Activated CD4-positive, alpha-beta memory T cell treated with anti-CD3 and anti-CD28 coated beads for 36 hours (primary cell): ENCODE data around the gene LIMS2. TPM values are rescaled to one million over a fixed set of nuclear protein-coding genes. Genes with fewer than 3 reads are reported as not detected.

Experiments
- CTCF ChIA-PET: fragments of 350-600 bp; sonication (Branson Sonifier 250); formaldehyde crosslinking; loops from one replicate; lab custom pipeline; 2021; ENCODE audit warnings: antibody characterized with exemption, inconsistent platforms; lab: Charles Lee
- POLR2A ChIA-PET: fragments of 350-600 bp; sonication (Branson Sonifier 250); formaldehyde crosslinking; loops from one replicate; lab custom pipeline; 2021; ENCODE audit warnings: antibody characterized with exemption; lab: Charles Lee
- DNase-seq: peaks from one replicate; pipeline ENCODE4 v3.0.0-alpha.2; 2020
- H3K27ac Mint-ChIP-seq: one replicate; pipeline ENCODE4 v1.8.0; 2021; ENCODE audit warnings: mixed read lengths
- H3K27me3 Mint-ChIP-seq: one replicate; pipeline ENCODE4 v1.8.0; 2021; ENCODE audit warnings: mixed read lengths
- H3K36me3 Mint-ChIP-seq: one replicate; pipeline ENCODE4 v1.8.0; 2021; ENCODE audit warnings: mixed read lengths
- H3K4me1 Mint-ChIP-seq: one replicate; pipeline ENCODE4 v1.8.0; 2021; ENCODE audit warnings: low read depth, mixed read lengths
- H3K4me3 Mint-ChIP-seq: one replicate; pipeline ENCODE4 v1.8.0; 2021; ENCODE audit warnings: mild to moderate bottlenecking, mixed read lengths
- H3K9me3 Mint-ChIP-seq: one replicate; pipeline ENCODE4 v1.8.0; 2021; ENCODE audit warnings: mixed read lengths
- intact Hi-C: fragments of 100-400 bp; cut with micrococcal nuclease; formaldehyde crosslinking; loops from one replicate; pipeline ENCODE4 v1.15.1; 2023
- total RNA-seq, 2 experiments: library from RNA; stranded (reverse); gene quantifications; one replicate each; pipeline ENCODE4 v1.2.3, GENCODE V29; 2021

LIMS2 gene
- total RNA-seq, 2 experiments from 2014 or later: 12.3 to 13.1 TPM

GRCh38 chr2:127698553-127699355 is 23.4 kb upstream of the LIMS2 start:
- ChIA-PET CTCF (no interaction called here), POLR2A (no interaction called here)
- intact Hi-C loops: no loop called here
- Mint-ChIP-seq H3K27ac (no peak overlapping the region), H3K4me3 (no peak overlapping the region), H3K27me3 (no peaks in the 10 kb centered on the region), H3K4me1 (peaks cover 21% of the 10 kb centered on the region), H3K36me3 (peaks cover 9% of the 10 kb centered on the region), H3K9me3 (no peaks in the 10 kb centered on the region)
- no peak for DNase-seq

GRCh38 chr2:127697482-127698180 is 22.3 kb upstream of the LIMS2 start:
- peaks cover 12% of the 10 kb centered on the region for H3K4me1 Mint-ChIP-seq
- H3K36me3 Mint-ChIP-seq: peaks cover 5% of the 10 kb centered on the region
- intact Hi-C loops: no loop called here
- ChIA-PET POLR2A (no interaction called here), CTCF (no interaction called here)
- H3K4me3 Mint-ChIP-seq: no peak overlapping the region
- H3K27me3 Mint-ChIP-seq: no peaks in the 10 kb centered on the region
- DNase-seq: no peak
- no peaks in the 10 kb centered on the region for H3K9me3 Mint-ChIP-seq
- no peak overlapping the region for H3K27ac Mint-ChIP-seq

GRCh38 chr2:127695491-127696472 is 20.5 kb upstream of the LIMS2 start:
- peaks cover 6% of the 10 kb centered on the region for H3K4me1 Mint-ChIP-seq
- peaks cover 12% of the 10 kb centered on the region for H3K9me3 Mint-ChIP-seq
- intact Hi-C loops: no loop called here
- DNase-seq: peak; percentile 69
- H3K4me3 Mint-ChIP-seq: no peak overlapping the region
- ChIA-PET POLR2A (interaction anchor here (1.0 kb wide), 1 partner anchor 20 kb away, joined by 3 read pairs; no protein-coding TSS in a partner anchor), CTCF (interaction anchor here (0.6 to 1.7 kb wide), 5 partner anchors 9 to 104 kb away, joined by 3 to 8 read pairs (median 3); partner anchors contain the start of gene LIMS2)
- H3K27me3 Mint-ChIP-seq: no peaks in the 10 kb centered on the region
- H3K27ac Mint-ChIP-seq: no peak overlapping the region
- H3K36me3 Mint-ChIP-seq: no peaks in the 10 kb centered on the region

GRCh38 chr2:127694986-127695385 is 19.7 kb upstream of the LIMS2 start:
- CTCF ChIA-PET: interaction anchor here (1.1 to 1.7 kb wide), 2 partner anchors 103 kb away, joined by 4 to 8 read pairs; no protein-coding TSS in a partner anchor

GRCh38 chr2:127690696-127691095 is 15.4 kb upstream of the LIMS2 start:
- POLR2A ChIA-PET: no interaction called here
- intact Hi-C loops: no loop called here
- no peak overlapping the region for H3K27ac Mint-ChIP-seq
- DNase-seq: no peak
- CTCF ChIA-PET: no interaction called here
- H3K4me1 Mint-ChIP-seq: no peaks in the 10 kb centered on the region
- peaks cover 5% of the 10 kb centered on the region for H3K36me3 Mint-ChIP-seq
- H3K4me3 Mint-ChIP-seq: no peak overlapping the region
- peaks cover 4% of the 10 kb centered on the region for H3K27me3 Mint-ChIP-seq
- peaks cover 34% of the 10 kb centered on the region for H3K9me3 Mint-ChIP-seq

More at GRCh38 chr2:127694986-127695385, 19.7 kb upstream of the LIMS2 start:
- no peak for DNase-seq
- H3K4me1 Mint-ChIP-seq: no peaks in the 10 kb centered on the region
- no peak overlapping the region for H3K27ac Mint-ChIP-seq
- no peaks in the 10 kb centered on the region for H3K27me3 Mint-ChIP-seq
- H3K9me3 Mint-ChIP-seq: peaks cover 20% of the 10 kb centered on the region
- no peaks in the 10 kb centered on the region for H3K36me3 Mint-ChIP-seq
- POLR2A ChIA-PET: no interaction called here
- intact Hi-C loops: no loop called here
- no peak overlapping the region for H3K4me3 Mint-ChIP-seq

- no peak overlapping the region for H3K27ac Mint-ChIP-seq
- H3K36me3 Mint-ChIP-seq: peaks cover 5% of the 10 kb centered on the region
- intact Hi-C loops: no loop called here
- ChIA-PET POLR2A (no interaction called here), CTCF (no interaction called here)
- DNase-seq: no peak
- no peaks in the 10 kb centered on the region for H3K4me1 Mint-ChIP-seq
- H3K27me3 Mint-ChIP-seq: peaks cover 4% of the 10 kb centered on the region
- H3K4me3 Mint-ChIP-seq: no peak overlapping the region
- H3K9me3 Mint-ChIP-seq: peaks cover 34% of the 10 kb centered on the region
Measured at GRCh38 chr2:127688405-127688804, 13.1 kb upstream of the LIMS2 start.

- Mint-ChIP-seq H3K4me1 (no peaks in the 10 kb centered on the region), H3K36me3 (peaks cover 5% of the 10 kb centered on the region), H3K27ac (no peak overlapping the region), H3K4me3 (no peak overlapping the region), H3K9me3 (peaks cover 20% of the 10 kb centered on the region), H3K27me3 (peaks cover 4% of the 10 kb centered on the region)
- CTCF ChIA-PET: no interaction called here
- intact Hi-C loops: no loop called here
- DNase-seq: no peak
- POLR2A ChIA-PET: no interaction called here
Measured at GRCh38 chr2:127685410-127686080, 10.2 kb upstream of the LIMS2 start.

GRCh38 chr2:127683757-127684156 is 8.4 kb upstream of the LIMS2 start:
- POLR2A ChIA-PET: no interaction called here
- DNase-seq: no peak
- Mint-ChIP-seq H3K27ac (no peak overlapping the region), H3K4me1 (no peaks in the 10 kb centered on the region), H3K36me3 (peaks cover 2% of the 10 kb centered on the region), H3K27me3 (peaks cover 4% of the 10 kb centered on the region), H3K9me3 (peaks cover 9% of the 10 kb centered on the region), H3K4me3 (no peak overlapping the region)
- CTCF ChIA-PET: no interaction called here
- intact Hi-C loops: no loop called here

GRCh38 chr2:127683056-127683455 is 7.7 kb upstream of the LIMS2 start:
- CTCF ChIA-PET: interaction anchor here (0.9 kb wide), 1 partner anchor 33 kb away, joined by 5 read pairs; no protein-coding TSS in a partner anchor
- Mint-ChIP-seq H3K4me1 (no peaks in the 10 kb centered on the region), H3K36me3 (no peaks in the 10 kb centered on the region), H3K27ac (no peak overlapping the region), H3K4me3 (no peak overlapping the region), H3K27me3 (peaks cover 3% of the 10 kb centered on the region), H3K9me3 (peaks cover 2% of the 10 kb centered on the region)
- intact Hi-C loops: no loop called here
- no peak for DNase-seq
- POLR2A ChIA-PET: no interaction called here

- Mint-ChIP-seq H3K4me3 (no peak overlapping the region), H3K9me3 (no peaks in the 10 kb centered on the region), H3K36me3 (no peaks in the 10 kb centered on the region), H3K4me1 (no peaks in the 10 kb centered on the region), H3K27me3 (no peaks in the 10 kb centered on the region), H3K27ac (no peak overlapping the region)
- no peak for DNase-seq
- intact Hi-C loops: no loop called here
- ChIA-PET CTCF (interaction anchor here (0.9 kb wide), 1 partner anchor 32 kb away, joined by 5 read pairs; no protein-coding TSS in a partner anchor), POLR2A (no interaction called here)
Measured at GRCh38 chr2:127681976-127682857, 6.9 kb upstream of the LIMS2 start.
